HCT116 (cell line): ENCODE measurements around the gene PAQR4.

Experiments used
- ATF3 ChIP-seq: IDR thresholded peaks from 2 replicates; pipeline ENCODE4 v1.6.1; 2012
- CTCF ChIP-seq, 3 experiments: fragments of 200-600 bp in 1 of 3; sonication (generic) in 1 of 3; IDR thresholded peaks in 2 of 3; conservative IDR thresholded peaks in 1 of 3; 2 replicates each; pipeline ENCODE4 v1.5.1; 2012 to 2017; ENCODE audit warnings: low read depth in 2 of 3, low read length in 2 of 3, antibody characterized with exemption in 1 of 3, borderline replicate concordance in 1 of 3, control low read depth in 1 of 3, mild to moderate bottlenecking in 1 of 3, mixed read lengths in 1 of 3, mixed run types in 1 of 3, moderate library complexity in 1 of 3; ENCODE audit not compliant: insufficient read depth in 1 of 3
- EZH2 ChIP-seq: fragments of 200-600 bp; sonication (generic); IDR thresholded peaks from 2 replicates; pipeline ENCODE4 v1.6.1; 2017; ENCODE audit warnings: antibody characterized with exemption, mixed run types
- FOSL1 ChIP-seq: IDR thresholded peaks from 2 replicates; pipeline ENCODE4 v1.6.1; 2012; ENCODE audit warnings: low read depth

GRCh38 chr16:2981899-2982250 is 12.7 kb downstream of the PAQR4 start:
- TF ChIP-seq FOSL1 (no peak), CTCF (IDR thresholded peaks at IDR 0.05 in 2 of 3, conservative IDR thresholded peaks at IDR 0.05 in 1 of 3; ENCODE audit: borderline replicate concordance in 1 of 3, insufficient read depth in 1 of 3, low read depth in 2 of 3, low read length in 2 of 3) (no peak), ATF3 (no peak), EZH2 (no peak)
